GM21723 (cell line): ENCODE data around the gene GPAT2.
"Not testable (repeated sequence)": the region's sequence is repeated elsewhere in the genome, so short reads cannot be mapped to it uniquely, and the experiment has no call there.

Source experiments
- ATAC-seq: cut with Tn5 transposase; IDR thresholded peaks from one replicate; pipeline ENCODE4 v1.9.1; 2021; ENCODE audit warnings: mild to moderate bottlenecking, moderate library complexity; ENCODE audit not compliant: unreplicated experiment

The GPAT2 gene, protein sequence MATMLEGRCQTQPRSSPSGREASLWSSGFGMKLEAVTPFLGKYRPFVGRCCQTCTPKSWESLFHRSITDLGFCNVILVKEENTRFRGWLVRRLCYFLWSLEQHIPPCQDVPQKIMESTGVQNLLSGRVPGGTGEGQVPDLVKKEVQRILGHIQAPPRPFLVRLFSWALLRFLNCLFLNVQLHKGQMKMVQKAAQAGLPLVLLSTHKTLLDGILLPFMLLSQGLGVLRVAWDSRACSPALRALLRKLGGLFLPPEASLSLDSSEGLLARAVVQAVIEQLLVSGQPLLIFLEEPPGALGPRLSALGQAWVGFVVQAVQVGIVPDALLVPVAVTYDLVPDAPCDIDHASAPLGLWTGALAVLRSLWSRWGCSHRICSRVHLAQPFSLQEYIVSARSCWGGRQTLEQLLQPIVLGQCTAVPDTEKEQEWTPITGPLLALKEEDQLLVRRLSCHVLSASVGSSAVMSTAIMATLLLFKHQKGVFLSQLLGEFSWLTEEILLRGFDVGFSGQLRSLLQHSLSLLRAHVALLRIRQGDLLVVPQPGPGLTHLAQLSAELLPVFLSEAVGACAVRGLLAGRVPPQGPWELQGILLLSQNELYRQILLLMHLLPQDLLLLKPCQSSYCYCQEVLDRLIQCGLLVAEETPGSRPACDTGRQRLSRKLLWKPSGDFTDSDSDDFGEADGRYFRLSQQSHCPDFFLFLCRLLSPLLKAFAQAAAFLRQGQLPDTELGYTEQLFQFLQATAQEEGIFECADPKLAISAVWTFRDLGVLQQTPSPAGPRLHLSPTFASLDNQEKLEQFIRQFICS

DNA sequence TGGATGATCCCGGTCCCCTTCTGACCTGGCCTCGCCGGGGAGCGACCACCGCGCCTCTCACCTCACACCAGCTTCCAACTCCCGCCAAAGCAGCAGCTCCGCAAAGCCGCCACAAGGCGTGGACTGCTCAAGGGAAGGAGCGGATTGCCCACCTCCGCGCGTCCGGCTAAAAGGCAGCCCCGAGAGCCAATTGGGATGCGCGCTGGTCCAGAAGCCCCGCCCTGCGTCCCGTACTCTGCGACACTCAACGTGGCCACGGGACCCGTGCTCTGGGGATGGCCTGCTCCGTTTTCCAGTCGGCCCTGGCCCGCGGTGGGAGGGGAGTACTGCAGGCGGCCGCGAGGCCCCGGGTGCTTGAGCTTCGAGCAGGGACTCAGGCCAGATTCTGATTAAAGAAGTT, at the start of gene GPAT2:
TSS of gene GPAT2 (minus strand) at position 125 of the 400 bp plus-strand sequence. CDS start 2,557 bp downstream, outside the sequence.
- not testable (repeated sequence) for ATAC-seq

DNA sequence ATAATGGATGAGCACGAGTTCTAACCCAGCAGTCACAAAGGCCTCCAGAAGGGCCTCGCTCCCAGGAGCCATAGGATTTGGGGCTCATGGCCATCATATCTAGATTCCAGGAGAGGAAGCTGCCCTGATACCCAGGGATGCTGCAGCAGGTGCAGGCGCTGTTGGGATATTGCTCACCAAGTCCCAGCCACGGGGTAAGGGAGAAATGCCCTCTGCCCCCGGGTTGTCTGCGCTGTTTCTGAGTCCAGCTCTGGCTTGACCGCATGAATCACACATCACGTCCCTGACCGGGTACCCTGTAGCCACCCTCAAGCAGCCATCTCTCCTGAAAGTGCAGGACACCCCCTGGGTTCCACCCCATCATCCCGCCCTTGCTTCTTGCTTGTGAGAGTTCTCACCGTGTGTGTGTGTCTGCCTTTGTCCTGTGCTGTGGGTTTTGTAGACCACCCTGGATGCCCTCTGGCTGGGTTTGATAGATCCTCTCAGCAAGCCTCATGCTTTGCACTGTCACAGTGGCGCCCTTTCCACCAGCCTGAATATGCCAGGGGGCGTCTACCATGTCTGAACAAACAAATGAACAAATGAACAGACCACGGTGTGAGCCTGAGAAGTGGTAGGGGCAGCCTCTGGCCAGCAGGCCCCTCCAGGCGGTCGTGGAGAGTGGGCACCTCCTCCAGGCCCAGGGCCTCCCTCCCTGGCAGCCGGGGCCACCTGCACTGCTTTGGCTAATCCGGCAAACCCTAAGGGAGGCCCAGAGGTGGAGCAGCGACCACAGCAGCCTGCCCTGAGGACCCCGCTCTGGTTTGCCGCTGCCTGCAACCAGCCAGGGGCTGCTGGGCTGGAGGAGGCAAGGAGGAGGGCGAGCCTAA, 49.5 kb upstream of the GPAT2 start:
- no peak for ATAC-seq

DNA sequence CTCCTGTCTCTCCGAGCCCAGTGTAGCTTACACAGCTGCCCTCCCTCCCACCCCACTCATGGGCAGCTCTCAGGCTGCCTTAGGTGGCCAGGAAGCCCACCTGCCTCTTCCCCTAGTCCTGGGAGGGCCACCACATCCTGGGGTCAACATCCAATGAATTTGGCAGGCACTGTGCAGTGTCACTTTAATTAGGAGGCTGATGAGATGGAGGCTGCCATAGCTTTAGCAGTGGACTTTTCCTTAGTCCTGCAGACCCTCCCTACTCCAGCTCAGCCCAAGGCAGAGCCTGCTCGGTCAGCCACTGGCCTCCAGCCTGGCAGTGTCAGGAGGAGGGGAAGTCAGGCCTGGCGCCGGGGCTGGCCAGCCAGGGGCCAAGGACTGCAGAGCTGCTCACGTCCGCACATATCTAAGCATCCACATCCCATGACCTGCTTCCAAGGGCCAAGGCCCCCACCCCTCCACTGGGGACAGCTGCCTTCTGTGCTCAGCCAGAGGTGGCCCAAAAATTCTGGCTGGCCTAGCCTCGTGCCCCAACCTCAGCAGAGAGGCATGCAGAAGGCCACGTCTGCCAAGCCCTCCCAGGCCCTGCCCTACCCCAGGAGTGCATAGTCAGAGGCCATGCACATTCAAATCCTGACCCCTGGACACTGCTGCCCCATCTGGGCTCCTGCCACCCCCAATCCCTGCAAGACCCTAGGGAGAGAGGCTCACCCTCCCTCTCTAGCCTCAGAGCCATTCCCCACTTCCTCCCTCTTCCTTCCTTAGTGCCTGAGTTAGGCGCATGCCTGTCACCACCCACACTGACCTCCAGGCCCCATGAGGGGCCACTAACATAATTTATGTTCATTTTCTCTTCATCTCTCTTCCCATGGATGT, 48.6 kb upstream of the GPAT2 start:
- ATAC-seq, result no peak

DNA sequence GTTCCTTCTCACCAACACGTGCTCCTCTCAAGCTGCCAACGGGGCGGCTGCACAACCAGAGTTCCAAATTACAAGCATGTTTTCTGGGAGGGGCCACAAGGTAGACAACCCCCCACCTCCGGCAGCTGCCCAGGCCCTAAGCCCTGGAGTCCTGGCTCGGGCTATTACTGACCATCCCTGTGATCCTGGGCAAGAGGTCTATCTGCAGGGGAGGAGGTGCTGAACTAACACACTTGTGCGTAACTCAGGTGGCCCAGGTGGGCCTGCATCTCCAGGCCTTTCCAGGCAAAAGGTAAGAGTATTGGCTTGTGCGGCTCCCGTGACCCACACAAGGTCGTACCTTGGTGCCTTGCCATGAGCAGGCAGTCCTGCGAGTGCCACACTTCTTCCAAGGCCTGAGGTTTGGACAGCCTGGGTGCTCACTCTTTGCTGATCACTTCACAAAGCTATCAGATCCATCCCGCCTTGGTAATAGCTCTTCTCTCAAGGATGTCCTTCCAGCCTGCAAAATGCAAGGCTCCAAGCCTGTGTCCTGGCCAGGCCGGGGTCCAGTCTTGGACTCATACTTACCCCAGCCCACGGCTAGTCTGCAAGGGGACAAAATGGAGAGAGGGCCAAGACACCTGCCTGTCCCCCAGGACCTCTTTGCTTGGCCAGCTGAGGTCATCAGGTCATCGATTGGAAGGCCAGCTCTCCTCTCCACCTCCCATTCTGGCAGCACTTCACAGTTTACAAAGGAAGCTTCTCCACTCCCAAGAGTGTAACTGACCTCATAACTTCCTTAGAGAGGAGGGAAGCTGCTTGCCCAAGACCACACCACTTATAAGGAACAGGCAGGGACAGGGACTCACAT, 47.7 kb upstream of the GPAT2 start:
- no peak for ATAC-seq

DNA sequence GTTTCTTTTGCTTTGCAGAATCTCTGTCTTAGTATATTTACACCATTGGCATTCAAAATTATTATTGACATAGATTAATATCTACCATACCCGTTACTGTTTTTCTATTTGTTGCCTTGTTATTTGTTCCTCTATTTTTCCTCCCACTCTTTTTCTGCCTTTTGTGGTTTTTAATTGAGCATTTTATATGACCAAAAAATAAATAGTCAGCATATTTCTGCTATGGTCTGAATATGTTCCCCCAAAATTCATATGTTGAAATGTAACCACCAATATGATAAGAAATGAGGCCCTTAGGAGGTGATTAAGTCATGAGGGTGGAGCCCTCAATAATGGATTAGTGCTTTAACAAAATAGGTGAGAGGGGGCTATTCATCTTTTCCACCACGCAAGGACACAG, 46.3 kb upstream of the GPAT2 start:
- ATAC-seq, result no peak

DNA sequence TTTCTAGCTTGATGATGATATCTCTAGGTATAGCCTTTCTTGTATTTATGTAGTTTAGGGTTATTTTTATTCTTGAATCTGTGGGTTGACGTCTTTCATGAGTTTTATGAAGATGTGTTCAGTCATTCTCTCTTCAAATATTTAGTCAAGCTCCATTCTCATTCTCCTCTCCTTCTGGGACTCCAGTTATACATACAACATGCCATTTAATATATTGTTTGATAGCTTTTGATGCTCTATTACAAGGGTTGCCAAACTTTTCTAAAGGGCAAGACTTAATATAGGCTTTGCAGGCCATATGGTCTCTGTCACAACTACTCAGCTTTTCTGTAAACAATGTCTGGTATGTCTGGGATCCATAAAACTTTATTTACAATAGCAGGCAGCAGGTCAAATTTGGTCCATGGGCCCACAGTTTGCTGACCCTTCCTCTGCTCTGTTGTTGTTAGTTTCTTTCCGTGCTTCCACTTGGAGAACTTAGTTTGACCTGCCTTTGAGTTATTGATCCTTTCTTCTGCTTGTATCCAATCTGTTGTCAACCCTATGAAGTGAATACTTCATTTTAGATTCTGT, 40.6 kb upstream of the GPAT2 start:
- no peak for ATAC-seq

DNA sequence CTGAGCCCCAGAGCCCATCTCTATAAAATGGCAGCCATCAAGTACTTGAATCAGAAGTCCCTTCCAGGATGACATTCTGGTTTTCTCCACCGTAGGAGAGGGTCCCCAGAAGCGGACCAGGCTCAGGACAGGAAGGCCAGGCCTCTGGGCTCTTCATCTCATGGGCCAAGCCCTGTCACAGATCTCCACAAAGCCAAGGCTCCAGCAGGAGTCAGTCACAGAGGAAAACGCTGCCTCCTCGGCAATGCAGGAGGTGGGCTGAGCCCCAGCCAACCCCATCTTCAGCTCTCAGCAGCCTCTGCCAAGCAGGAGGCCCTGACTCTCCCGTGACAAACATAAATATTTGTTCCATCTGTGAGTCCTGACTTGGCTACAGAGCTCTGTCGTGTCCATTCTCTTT, 39.4 kb upstream of the GPAT2 start:
- ATAC-seq, result no peak

DNA sequence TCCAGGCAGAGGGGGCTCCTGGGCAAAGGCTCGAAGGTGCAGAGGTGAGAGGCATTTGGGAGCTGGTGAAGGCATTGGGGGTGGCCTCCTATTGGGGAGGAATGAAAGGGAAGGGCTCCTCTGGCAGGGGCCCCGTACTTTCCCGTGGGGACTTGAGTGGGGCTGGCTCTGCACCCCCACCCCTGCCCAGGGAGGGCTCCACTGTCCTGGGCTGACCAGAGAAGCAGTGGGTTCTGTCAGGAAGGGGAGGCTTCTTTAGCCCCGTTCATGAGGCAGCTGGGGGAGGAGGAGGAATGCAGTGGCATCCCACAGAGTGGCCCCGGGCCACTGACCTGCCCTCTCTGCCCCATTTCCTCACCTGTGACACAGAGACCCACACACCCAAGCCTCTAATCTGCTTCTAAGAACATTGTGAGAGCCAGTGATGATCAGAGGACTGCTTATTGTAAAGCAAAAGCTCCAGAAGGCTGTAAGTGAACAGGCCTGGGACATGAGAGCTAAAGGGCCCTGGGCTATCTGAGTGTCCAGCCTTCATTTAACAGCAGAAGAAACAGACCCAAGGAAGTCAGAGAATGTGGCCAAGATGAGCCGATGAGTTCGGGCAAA, 38.6 kb upstream of the GPAT2 start:
- ATAC-seq, result no peak

DNA sequence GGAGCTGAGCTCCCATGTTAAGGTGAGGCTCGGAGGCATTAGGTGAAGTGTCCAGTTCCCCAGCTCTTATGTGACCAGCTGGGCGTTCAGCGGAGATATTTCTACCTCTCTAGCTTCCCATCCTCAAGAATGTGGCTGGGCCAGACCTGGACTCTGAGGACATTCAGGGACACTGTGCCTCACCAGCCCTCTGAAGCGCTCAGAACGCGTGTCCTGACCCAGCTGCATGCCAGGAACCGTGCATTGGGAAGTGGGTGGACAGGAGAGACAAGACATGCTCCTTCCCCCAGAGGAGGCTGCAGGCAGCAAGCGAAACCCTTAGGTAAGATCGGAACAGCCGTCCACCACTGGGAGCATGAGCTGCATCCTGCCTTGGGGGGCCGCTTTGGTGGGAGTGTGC, 38.0 kb upstream of the GPAT2 start:
- no peak for ATAC-seq

DNA sequence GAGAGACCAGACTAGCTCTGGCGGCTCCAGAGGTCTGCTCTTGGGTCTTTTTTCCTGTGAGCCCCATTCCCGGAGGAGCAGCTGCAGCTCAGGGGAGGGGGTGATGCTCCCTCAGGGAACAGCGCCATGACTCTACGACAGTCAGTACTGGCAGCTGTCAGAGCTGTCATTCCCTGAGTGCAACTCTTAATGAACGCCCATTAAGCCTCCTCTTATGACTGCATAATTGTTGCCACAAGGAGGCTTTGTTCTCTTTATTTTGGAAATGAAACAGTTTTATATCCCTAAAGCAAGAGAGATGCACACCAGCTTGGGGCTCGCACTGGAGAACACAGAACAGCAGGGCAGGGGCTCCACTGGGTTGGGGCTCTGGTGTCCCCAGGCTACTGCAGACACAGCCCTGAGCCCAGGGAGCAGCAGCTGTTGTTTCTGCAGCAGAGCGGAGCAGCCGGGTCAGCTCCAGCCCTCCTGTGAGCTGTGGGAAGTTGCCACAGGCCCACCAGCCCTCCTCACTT, 37.3 kb upstream of the GPAT2 start:
- ATAC-seq, result not testable (repeated sequence)

DNA sequence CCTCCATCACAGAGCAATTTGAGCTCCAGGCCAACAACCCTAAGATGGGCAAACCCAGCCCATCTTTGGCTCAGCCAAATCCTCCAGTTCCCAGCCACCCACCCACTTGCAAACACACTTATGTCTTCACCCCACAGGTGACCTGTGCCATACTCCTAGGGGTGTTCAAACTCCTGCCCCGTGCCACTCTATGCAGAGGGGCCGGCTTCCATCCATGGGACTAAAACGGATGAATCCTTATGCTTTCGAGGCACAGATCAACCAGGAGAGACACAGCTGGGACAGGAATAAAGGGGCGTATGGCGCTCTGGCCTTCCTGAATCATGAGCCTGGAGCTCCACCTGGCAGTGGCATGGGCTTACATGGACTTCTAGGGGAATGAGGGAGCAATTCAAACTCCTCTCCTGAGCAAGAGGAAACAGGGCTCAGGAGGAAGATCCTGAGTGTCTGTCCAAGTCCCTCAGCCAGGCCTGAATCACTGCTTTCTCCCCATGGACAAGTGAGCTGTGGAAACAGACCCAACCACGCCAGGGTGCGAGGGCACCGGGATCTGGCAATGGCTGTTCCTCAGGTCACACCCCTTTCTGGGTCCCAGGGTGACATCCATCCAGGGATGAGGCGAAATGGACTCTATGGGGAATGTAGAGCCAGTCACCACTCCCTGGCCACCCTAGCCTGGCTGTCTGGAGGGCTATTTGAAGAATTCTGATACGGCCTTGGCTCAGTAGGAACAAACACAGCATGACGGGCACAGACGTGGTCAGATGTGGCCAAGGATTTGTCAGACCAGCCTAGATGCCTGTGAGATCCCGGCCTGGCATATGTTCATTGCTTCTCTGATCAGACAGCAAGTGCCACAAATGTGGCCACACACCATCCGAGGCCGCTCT, 36.6 kb upstream of the GPAT2 start:
- not testable (repeated sequence) for ATAC-seq

DNA sequence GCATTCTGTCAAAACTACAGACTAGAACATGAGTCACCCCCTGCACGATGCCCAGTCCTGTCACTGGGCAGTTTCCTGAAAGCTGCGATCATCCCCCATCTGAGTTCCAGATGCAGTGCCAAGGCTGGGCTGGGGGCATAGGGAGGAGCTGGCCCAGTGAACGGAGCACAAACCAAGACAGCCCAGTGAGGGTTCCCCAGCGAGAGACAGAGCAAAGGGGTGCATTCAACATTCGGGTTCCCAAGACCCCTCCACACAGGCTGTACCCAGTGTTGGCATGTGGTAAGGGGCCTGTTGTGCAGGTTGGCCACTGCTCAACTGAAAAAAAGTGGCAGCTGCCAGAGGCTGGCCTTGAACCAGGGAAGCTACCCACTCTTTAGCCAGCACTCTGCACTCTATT, 35.6 kb upstream of the GPAT2 start:
- not testable (repeated sequence) for ATAC-seq

DNA sequence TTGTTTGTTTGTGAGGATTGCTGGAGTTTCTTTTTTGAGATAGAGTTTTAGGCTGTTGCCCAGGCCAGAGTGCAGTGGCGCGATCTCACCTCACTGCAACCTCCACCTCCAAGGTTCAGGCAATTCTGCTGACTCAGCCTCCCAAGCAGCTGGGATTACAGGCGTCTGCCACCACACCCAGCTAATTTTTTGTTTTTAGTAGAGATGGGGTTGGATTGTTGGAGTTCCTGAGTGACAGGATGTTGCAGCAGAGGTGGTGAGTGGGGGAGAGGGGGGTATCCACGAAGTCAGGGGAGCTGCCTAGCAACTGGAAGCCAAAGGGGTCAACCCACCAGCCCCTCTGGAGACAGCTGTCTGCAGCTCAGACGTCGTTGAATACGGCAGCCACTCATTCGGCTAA, 35.2 kb upstream of the GPAT2 start:
- ATAC-seq, result not testable (repeated sequence)

DNA sequence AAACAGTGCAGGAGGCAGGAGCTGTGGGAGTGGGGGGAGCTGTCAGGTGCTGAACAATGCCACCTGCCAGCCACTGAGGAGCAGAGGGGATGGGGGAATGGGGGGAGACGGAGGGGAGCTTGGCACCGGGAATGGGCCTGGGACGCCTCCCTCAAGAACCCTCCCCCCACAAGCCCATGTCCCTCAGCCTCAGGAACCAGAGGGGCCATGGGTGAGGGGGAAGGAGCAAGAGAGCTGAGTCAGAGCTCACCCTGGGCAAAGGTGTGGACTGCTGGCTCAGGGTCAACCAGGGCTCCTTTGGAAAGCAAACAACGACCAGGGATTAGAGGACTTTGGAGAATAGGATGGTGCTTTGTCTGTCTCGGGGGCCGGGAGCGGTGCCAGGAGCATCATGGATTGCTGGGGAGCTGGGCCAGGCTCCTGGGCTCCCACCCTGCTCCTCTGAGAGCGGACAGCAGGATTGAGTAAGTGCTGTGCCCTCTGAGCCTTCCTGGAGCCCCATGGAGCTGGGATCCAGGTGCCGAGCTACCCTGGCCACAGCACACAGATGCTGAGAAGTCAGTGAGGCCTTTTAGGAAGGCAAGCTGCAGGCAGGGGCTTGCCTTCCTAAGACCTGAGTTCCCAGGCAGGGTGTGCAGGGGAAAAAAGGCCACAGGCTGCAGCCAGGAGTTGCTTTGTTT, 33.3 kb upstream of the GPAT2 start:
- ATAC-seq, result not testable (repeated sequence)

DNA sequence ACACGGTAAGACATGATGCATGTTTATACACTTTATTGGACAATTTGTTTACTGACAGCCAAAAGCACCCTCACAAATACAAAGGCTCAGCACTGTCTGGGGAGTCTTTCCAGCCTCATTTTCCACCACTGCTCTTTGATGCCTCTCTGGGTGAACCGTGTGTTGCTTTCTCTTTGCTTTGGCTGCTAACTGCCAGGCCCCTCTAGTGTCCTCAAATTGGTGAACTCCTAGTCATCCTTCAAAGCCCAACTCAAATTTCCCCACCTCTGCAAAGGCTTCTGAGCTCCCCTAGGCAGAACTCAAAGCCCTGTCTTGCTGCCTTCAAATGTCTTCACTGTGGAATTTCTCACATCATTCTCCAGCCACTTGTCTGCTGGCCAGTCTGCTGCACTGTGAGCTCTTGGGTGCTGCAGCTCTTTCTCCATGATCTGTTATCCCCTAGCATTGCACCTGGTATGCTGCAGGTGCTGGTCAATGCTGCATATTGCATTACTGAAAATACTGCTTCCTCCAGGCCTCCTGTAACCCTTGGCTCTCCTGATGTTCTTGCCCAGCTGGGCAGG, 32.5 kb upstream of the GPAT2 start:
- not testable (repeated sequence) for ATAC-seq

DNA sequence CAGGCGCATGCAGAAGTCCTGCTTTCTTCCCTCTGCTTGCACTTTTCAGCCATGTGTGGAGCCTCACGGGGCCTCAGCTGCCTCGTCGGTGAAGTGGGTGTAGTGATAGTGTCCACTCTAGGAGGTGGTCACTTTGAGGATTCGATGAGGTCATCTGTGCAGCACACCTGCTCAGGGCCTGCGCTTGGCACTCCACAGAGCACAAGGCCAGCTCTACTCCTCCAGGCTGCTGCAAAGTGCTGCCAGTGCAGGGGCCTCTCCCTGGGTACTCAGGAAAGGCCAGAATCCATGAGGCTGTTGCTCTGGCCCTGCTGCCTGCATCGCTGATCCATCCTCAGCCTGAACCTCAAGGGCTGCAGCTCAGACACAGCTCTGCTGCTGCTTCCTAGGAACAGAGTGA, 31.8 kb upstream of the GPAT2 start:
- not testable (repeated sequence) for ATAC-seq
